CD4-positive, alpha-beta T cell treated with Interleukin-21 for 1 hour (primary cell): Measurements from ENCODE around the gene ST3GAL4.
"Not testable (repeated sequence)": the region's sequence is repeated elsewhere in the genome, so short reads cannot be mapped to it uniquely, and the experiment has no call there.

Source experiments
- DNase-seq: peaks from one replicate; pipeline ENCODE4 v3.0.0-alpha.2; 2020

ST3GAL4 gene

GRCh38 chr11:126366064-126366822, 10.8 kb downstream of the ST3GAL4 start:
- no peak for DNase-seq

GRCh38 chr11:126366823-126367654, 11.6 kb downstream of the ST3GAL4 start:
- not testable (repeated sequence) for DNase-seq

- DNase-seq = not testable (repeated sequence)
Measured at GRCh38 chr11:126367806-126368205, 12.3 kb downstream of the ST3GAL4 start.

GRCh38 chr11:126368336-126369119, 13.0 kb downstream of the ST3GAL4 start:
- DNase-seq = not testable (repeated sequence)

- DNase-seq = no peak
Measured at GRCh38 chr11:126370016-126370415, 14.5 kb downstream of the ST3GAL4 start.

- DNase-seq = no peak
Measured at GRCh38 chr11:126371595-126371994, 16.1 kb downstream of the ST3GAL4 start.

- DNase-seq = not testable (repeated sequence)
Measured at GRCh38 chr11:126373389-126374066, 18.0 kb downstream of the ST3GAL4 start.

- DNase-seq = not testable (repeated sequence)
Measured at GRCh38 chr11:126374562-126375300, 19.2 kb downstream of the ST3GAL4 start.

GRCh38 chr11:126375726-126376125, 20.2 kb downstream of the ST3GAL4 start:
- no peak for DNase-seq

GRCh38 chr11:126378763-126379162, 23.3 kb downstream of the ST3GAL4 start:
- DNase-seq = no peak

- no peak for DNase-seq
Measured at GRCh38 chr11:126380909-126381308, 25.4 kb downstream of the ST3GAL4 start.

- DNase-seq = not testable (repeated sequence)
Measured at GRCh38 chr11:126381960-126382359, 26.5 kb downstream of the ST3GAL4 start.

GRCh38 chr11:126382641-126383040, 27.2 kb downstream of the ST3GAL4 start:
- DNase-seq = not testable (repeated sequence)

GRCh38 chr11:126383339-126384335, 28.2 kb downstream of the ST3GAL4 start:
- no peak for DNase-seq

- no peak for DNase-seq
Measured at GRCh38 chr11:126384449-126385070, 29.1 kb downstream of the ST3GAL4 start.

- no peak for DNase-seq
Measured at GRCh38 chr11:126385991-126386728, 30.7 kb downstream of the ST3GAL4 start.

GRCh38 chr11:126386729-126387071, 31.2 kb downstream of the ST3GAL4 start:
- peak; percentile 4 for DNase-seq

- no peak for DNase-seq
Measured at GRCh38 chr11:126387857-126388256, 32.4 kb downstream of the ST3GAL4 start.

- no peak for DNase-seq
Measured at GRCh38 chr11:126390272-126390867, 34.9 kb downstream of the ST3GAL4 start.
